NCI-H2227 treated with DMSO at 0.1 percent for 48 hours (cell line): ENCODE results near the gene SEPTIN5.

Source experiments
- DNase-seq: peaks from one replicate; lab custom pipeline; 2025; lab: John Stamatoyannopoulos, UW

SEPTIN5 gene

GRCh38 chr22:19761725-19762567 lies 47.6 kb downstream of the SEPTIN5 start:
- no peak for DNase-seq

- DNase-seq, result no peak
These were observed 48.5 kb downstream of the SEPTIN5 start for GRCh38 chr22:19762568-19763457.

GRCh38 chr22:19763458-19764298 lies 49.4 kb downstream of the SEPTIN5 start:
- DNase-seq, result no peak

GRCh38 chr22:19764299-19764593 lies 49.9 kb downstream of the SEPTIN5 start:
- DNase-seq, result no peak

DNA sequence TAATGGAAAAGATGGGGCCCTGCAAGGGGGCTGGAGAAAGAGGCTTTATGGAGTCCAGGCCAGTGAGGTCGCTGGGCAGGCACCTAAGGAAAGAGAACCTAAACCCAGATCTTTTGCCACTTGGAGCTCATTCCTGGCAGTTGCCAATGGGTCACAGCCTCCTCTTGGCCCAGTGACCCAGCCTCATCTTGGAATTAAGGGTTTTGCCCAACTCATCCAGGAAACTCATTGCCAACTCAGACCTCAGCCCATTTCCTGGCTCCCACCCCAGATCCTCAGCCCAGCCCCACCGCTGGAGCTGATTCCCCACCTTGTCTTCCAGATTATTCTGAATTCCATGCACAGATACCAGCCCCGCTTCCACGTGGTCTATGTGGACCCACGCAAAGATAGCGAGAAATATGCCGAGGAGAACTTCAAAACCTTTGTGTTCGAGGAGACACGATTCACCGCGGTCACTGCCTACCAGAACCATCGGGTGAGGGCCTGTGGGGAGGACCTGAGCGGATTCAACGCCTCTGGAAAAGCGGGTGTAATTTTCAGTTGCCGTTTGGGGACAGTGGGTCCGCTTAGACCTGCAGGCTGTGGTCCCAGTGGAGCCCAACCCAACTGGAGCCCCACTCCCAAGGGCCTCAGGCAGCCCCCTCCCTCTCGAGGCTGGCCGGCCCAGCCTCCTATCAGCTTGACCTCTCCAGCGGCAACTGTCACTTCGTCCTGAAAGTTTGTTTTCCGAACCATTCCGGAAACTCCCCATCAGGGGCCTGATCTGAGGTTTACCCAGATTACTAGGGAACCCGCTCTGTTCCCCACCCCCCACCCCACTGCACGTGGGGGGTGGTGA lies 50.6 kb downstream of the SEPTIN5 start:
- DNase-seq, result no peak

DNA sequence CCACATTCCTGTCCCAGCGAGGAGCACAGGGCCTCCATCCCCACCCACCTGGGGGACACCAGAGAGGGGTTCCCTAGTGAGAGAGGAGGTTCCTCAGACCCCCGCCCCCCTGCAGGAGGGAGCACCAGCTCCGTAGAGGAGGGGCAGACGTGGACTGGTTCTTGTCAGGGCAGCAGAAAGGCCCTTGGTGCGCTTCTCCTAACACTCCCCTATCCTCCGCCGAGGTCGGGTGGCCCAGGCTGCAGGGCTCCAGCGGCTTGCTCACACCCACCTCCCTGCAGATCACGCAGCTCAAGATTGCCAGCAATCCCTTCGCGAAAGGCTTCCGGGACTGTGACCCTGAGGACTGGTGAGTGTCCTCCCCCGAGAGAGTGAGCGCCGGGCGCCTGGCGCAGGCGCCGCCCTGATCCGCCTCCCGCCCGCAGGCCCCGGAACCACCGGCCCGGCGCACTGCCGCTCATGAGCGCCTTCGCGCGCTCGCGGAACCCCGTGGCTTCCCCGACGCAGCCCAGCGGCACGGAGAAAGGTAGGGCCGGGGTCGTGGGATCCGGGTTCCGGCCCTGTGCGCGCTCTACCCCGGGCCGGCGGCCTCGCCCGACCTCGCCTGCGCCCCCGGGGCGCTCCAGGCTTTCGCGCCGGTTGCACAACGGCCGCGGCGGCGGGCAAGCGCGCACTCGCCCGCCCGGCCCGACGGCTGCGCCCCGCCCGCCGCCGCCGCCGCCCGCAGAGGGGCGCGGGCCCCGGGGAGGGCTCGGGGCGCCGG lies 51.4 kb downstream of the SEPTIN5 start:
- no peak for DNase-seq

GRCh38 chr22:19766240-19766510 lies 51.9 kb downstream of the SEPTIN5 start:
- no peak for DNase-seq

- no peak for DNase-seq
These were observed 52.5 kb downstream of the SEPTIN5 start for GRCh38 chr22:19766511-19767426.

- DNase-seq, result no peak
These were observed 53.4 kb downstream of the SEPTIN5 start for GRCh38 chr22:19767427-19768341.

GRCh38 chr22:19769393-19769715 lies 55.1 kb downstream of the SEPTIN5 start:
- DNase-seq, result no peak

DNA sequence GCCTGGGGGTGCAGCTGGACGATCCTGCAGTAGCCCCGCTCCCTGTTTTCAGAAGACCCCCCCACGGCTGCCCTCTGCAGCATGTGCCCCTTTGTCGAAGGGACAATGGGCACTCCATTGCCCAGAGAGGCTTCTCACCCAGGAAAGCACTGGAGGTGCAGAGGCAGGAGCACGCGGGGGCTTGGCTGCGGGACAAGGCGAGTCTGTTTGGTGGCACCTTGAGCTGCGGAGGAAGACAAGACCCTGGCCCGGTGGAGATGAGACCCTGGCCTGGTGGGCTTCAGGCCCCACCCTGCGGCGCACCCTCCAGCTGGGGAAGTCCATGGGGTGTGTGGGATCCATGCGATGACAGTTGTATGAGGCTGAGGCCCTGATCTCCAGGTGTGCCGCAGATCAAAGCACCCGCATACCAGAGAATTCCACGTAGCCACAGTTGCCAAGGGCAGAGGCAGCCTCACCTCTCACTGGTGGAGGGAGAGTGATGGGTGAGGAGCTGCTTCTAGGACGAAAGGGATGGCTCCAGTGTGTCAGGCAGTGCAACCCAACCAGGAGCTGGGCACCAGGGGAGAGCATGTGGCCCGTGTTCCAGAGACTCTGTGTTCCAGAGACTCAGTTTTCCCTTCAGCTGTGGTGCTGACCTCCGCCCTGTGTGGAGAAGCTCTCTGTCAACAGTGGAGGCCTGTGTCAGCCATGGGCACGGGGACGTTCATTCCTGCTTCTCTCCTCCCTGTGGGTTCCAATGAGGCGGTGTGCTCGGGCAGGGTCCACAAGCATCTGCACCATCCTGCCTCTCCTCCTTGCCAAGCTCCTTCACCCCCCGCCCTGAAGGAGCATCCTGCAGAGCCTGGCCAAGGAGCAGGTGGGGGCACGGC lies 56.3 kb downstream of the SEPTIN5 start:
- no peak for DNase-seq

- DNase-seq, result no peak
These were observed 58.0 kb downstream of the SEPTIN5 start for GRCh38 chr22:19772422-19772672.
